Stimulated activated CD4-positive, alpha-beta T cell treated with anti-CD3 and anti-CD28 coated beads, Interleukin-2, amount 100 ng/mL, for 4 hours (primary cell): ENCODE results near the gene SUPV3L1.
"Not testable (repeated sequence)": the region's sequence is repeated elsewhere in the genome, so short reads cannot be mapped to it uniquely, and the experiment has no call there.

Experiments used
- DNase-seq: peaks from one replicate; pipeline ENCODE4 v3.0.0-alpha.2; 2020; ENCODE audit warnings: low read depth

Gene SUPV3L1

GRCh38 chr10:69230128-69230527 lies 50.1 kb downstream of the SUPV3L1 start:
- no peak for DNase-seq

GRCh38 chr10:69232252-69232651 lies 52.2 kb downstream of the SUPV3L1 start:
- DNase-seq = no peak

- peak; percentile 21 for DNase-seq
Observed at GRCh38 chr10:69232736-69233480, 52.9 kb downstream of the SUPV3L1 start.

DNA sequence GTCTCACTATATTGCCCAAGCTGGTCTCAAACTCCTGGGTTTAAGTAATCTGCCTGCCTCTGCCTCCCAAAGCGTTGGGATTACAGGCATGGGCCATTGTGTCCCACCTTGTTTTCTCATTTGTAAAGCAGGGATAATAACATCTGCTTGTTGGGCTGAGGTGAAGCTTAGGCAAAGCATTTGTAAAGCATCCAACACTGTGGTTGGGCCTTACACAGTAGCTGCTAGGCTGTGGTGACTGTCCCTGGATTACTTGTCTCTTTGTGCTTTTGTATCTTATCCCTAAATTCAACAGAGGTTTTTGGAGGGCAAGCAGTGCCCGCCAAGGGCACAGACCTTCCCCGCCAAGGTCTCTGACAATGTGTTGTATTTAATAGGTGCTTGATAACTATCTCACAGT lies 54.4 kb downstream of the SUPV3L1 start:
- no peak for DNase-seq

GRCh38 chr10:69237528-69238159 lies 57.6 kb downstream of the SUPV3L1 start:
- DNase-seq = peak; percentile 78

DNA sequence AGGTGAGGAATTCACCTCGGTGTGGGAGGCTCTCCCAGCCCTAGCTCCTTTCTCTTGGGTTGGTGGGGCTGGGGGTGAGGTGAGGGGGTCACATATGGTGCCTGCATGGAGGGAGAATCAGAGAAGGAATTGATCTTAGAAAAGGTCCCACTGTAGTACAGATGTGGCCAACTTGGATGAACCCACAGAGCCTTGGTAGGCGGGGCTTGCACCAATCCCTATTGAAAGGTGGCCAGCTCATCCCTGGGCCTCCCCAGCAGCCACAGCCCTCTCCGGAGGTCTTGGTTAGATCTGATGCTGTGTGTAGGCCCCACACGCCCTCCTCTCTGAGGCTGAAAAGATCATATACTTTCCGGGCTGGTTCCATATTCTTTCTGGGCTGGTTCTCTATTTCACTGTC lies 59.1 kb downstream of the SUPV3L1 start:
- DNase-seq = no peak

DNA sequence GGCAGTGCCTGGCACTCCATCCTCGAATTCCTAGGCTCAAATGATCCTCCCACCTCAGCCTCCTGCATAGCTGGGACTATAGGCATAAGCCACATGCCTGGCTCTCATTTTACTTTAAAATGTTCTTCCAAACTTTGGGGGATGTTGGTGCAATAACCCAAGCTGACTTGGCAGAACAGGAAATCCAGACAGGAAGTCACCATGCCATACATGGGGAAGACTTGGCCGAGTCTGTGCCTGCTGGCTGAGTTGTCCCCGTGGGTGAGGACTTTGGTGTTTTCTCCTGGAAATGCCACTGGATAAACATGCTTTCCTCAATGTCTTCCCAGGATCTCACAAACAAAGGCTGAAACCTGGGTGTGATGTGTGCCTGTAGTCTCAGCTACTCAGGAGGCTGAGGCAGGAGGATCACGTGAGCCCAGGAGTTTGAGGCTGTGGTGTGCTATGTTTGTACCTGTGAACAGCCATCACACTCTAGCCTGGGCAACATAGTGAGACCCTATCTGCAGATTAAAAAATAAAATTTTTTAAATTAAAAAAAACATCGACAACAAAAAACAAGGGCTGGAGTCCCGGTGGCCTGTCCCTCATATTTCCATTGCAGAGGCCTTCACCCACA lies 59.9 kb downstream of the SUPV3L1 start:
- no peak for DNase-seq

- DNase-seq = no peak
Observed at GRCh38 chr10:69240455-69240854, 60.4 kb downstream of the SUPV3L1 start.

DNA sequence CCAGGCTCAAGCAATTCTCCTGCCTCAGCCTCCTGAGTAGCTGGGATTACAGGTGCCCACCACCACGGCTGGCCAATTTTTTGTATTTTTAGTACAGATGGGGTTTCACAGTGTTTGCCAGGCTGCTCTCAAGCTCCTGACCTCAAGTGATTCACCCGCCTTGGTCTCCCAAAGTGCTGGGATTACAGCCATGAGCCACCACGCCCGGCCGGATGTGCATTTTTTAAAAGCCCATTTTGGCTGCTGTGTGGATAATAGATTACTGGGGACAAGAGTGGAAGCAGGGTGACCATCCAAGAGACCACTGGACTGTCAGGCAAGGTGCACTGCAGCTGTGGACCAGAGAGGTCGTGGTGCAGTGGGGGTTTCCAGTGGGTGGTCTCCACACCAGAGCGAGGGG lies 61.5 kb downstream of the SUPV3L1 start:
- DNase-seq = no peak

- DNase-seq = no peak
Observed at GRCh38 chr10:69242040-69242851, 62.2 kb downstream of the SUPV3L1 start.

GRCh38 chr10:69242852-69243212 lies 62.8 kb downstream of the SUPV3L1 start:
- no peak for DNase-seq

DNA sequence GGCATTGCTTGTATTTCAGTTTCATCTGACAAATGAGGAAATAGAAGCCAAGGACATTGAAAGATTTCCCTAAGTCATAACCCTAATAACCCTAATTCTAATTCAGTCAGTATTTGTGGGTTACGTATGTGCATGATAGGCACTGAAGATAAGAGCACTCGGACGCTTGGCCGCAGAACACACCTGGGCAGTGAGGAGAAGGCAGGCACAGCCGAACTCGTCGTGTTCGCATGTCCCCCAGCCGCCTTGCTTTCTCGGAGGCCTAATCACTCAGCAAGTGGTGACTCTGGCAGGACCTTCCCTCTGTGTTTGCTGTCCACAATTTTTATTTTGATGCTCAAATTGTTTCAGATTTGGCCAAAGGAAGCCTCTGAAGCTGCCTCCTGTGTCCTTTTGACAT lies 63.8 kb downstream of the SUPV3L1 start:
- no peak for DNase-seq

DNA sequence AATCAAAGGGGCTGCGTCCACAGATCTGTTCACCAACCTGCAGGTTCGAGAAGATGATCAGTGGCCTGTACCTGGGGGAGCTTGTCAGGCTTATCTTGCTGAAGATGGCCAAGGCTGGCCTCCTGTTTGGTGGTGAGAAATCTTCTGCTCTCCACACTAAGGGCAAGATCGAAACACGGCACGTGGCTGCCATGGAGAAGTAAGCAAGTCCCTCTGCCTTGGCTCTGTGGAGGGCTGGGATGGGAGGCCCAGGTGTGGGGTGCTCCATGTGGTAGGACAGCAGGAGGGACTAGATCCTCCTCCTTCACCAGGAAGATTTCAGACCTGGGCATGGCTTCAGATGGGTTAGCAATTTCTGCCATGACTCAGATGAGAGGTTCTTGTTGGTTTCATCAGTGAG lies 66.0 kb downstream of the SUPV3L1 start:
- DNase-seq = no peak

- no peak for DNase-seq
Observed at GRCh38 chr10:69246581-69247312, 66.7 kb downstream of the SUPV3L1 start.

DNA sequence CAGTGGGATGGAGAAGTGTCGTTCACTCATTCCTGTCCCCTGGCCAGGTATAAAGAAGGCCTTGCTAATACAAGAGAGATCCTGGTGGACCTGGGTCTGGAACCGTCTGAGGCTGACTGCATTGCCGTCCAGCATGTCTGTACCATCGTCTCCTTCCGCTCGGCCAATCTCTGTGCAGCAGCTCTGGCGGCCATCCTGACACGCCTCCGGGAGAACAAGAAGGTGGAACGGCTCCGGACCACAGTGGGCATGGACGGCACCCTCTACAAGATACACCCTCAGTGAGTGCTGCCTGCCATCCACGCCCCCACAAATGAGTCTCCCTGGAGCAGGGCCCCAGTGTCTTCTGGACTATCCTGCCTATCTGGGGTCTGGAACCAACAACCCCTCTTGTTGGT lies 67.3 kb downstream of the SUPV3L1 start:
- no peak for DNase-seq

- DNase-seq = no peak
Observed at GRCh38 chr10:69248117-69248730, 68.2 kb downstream of the SUPV3L1 start.

GRCh38 chr10:69250041-69250440 lies 70.0 kb downstream of the SUPV3L1 start:
- no peak for DNase-seq

GRCh38 chr10:69251417-69251816 lies 71.4 kb downstream of the SUPV3L1 start:
- DNase-seq = not testable (repeated sequence)

DNA sequence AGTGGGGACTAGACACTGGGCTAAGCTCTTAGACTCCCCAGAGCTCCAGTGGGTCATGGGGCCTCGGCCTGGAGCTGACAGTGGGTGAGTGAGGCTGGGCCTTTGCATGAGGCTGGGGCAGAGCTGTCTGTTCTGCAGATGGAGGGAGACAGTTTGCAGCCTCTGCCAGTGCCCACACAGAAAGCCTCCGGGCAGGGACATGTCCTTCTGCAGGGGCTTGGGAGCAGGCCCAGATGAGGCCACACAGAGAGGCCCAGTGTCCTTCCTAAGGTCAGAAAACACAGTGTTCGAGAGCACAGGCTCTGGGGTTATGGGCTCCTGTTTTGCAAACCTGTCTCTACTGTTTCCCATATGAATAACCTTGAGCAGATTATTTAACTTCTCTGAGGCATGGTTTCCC lies 73.1 kb downstream of the SUPV3L1 start:
- DNase-seq = no peak

DNA sequence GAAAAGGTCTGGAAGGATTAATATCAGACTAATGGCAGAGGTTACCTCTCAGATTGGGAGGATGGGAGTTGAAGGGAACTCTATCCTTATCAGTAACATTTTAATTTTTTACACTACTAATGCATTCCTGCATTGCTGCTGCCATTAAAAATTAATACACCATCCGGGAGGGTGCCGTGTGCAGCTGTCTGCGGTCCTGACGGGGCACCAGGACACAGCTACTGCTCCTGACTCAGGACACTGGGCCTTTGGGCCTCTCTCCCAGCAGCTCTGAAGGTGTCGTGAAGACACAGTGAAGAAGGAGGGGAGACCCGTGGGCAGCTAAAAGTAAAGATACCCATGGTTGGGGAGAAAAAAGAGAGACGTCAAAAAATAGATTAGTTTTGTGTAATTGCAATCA lies 74.8 kb downstream of the SUPV3L1 start:
- no peak for DNase-seq
